OCI-M1 (cell line): ENCODE data around the gene VPS13D.

Experiments
- DNase-seq: peaks from one replicate; lab custom pipeline; 2025; lab: John Stamatoyannopoulos, UW

VPS13D gene

DNA sequence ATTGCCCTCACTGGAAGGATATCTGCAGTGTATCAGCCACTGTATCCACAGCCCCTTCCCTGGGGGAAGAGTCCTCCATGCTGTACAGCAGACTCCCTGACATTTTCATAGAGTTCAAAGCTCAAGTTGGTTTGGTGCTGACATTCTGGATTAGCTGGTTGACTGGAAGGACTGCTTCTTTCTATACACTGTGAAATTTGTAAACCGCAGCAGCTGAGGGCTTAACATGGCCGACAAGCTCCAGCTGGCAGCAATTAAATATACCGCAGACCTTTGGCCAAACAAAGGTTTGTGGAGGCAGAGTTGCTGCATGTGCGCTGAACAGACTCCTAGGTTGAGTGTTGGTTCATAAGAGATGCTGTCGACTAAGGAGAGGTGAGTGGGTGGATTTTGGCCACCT, 261.8 kb downstream of the VPS13D start:
- no peak for DNase-seq

DNA sequence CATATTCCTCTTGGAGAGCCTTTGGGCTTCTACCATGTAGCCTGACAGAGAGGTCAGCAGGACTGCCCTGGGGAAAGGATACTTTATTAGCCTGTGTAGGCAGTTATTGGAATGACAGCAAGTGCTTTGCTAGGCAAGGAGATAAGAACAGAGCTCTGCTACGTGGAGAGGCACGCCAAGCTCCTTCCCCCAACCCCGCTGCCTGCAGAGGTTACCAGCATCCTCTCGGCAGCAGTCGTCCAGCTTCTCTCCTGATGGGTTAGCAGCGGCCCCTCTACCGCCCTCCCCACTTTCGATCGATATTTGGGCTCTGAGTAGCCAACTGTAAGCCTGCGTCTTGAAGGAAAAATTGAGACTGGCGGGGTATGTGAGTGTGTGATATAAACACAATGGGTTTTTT, 265.9 kb downstream of the VPS13D start:
- DNase-seq = no peak

DNA sequence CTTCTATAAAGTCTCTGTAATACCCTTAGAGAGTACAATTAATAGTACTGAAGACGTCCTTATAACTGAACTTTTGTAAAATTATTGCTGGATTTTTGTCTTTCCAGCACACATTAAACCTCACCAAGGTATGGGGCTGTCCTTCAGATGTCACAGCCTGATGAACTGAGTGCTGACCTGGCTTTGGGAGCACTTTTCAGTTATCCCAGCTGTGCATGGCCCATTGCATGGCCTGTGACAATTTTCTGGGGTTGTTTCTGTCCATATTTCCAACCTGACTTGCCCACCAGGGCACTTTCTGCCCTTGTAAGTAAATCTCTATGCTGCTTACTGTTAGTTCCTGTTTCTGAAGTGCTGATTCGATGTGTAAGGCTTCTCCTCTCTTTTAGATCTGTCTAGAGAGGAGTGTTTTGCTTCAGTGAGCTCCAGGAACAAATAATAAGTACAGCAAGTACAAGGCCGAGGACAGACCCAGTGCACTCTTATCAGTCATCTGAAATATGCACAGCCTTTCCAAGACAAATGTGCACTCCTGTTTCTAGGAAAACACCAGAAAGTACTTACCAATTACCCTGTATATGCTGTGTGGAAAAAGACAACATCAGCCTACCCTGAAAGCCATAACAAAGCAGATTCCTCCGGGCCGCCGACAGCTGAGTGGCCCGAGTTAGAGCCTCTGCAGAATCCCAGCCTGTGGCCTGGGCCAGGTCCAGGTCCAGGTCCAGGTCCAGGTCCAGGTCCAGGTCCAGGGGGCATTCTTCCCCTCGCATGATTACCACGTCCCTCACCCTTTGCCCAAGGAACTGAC, 266.5 kb downstream of the VPS13D start:
- peak; percentile 75 for DNase-seq

DNA sequence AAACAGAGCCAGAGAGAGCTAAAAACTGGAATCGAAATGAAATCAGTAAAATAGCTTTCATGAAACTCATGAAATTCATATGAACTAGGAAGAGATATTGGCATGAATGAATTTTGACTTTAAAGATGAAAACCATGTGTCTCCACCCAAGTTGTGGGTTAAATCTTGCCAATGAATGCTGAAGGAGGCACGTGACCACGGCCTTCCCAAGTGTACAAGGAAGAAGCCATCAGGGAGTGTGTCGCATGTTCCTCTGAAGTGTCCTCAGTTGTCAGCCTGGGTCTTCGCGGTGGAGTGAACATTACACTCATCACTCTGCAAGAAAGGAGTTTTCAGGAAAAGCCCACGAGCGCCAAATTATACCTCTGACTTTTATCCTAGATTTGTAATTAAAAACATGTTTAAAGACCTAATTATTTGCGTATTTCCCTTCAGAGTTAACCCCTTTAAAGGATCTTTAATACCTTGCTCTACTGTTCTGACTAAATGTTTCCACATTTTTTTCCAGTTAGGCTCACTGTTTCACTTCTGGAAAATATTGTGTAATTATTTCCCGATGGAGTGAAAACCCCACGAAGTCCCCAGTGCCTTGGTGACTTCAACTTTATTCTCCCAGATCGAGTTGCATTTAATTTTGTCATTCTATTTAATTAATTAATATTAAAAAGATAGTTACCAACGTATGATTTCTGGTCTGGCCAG, 269.9 kb downstream of the VPS13D start:
- DNase-seq = no peak

DNA sequence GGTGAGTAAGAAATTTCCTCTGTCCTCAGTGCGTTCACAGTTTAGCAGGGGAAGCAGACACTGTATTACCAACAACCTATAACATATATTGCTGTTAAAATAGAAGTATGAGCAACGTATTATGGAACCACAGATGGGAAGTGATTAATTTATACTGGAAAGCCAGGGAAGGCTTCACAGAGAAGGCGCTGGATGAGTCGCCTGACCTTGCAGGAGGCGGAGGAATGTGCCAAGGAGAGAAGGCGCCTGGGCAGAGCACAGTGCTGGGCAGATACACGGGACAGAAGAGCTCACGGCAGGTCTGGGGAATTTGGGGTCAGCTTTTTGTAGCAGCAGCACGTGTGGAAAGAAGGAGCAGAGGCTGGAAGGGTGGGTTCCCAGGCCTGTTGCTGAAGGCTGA, 271.8 kb downstream of the VPS13D start:
- DNase-seq = no peak

DNA sequence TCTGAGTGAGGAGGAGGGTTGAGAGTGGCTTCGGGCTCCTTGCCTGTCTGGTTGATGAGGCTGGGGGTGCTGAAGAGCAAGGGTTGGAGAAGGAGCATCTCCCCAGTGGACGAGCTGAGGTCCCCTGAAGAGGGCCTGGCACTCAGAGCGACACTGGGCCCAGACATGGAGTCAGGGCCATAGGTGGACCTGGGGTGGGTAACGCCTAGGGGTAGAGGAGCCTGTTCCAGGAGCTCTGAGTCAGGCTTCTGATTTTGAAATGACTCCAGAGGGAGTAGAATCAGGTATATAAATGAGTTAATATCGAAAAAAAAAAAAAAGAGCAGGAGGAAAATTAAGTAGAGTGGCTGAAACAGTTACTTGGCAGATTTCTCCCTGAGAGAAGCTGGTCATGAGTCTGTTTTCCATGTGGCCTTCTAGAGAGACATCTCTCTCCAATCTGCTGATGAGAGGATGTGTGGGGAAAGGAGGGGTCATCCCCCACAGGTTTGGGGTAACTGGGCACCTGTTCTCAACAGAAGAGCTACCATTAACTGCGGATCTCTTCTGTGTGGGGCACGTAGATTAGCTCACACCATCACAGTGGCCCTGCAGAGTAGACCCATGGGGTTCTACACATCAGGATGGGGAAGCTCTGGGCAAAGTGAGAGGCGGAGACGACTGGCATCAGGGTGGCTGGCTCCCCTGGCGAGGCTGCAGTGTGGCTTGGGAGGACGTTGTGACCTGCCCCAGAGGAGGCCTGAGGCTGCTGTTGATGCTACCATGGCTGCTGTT, 272.7 kb downstream of the VPS13D start:
- no peak for DNase-seq

DNA sequence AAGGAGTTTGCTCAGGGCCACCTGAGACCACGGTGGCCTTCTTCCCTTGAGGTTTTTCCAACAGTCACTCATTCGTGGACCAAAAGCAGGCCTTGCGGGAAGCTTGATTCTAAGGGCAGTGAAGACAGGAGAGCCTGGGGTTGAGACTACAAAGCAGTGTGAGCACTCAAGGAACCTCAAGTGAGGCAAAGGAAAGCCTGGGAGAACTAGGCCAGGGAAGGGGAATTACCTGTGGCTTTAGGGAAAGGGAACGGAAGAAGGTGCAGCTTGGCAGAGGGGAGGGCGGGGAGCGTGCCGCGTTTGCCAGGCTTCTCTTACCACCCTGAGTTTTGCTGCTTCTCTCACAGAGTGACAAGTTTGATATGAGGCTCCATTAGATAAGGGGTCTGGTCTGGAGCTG, 273.9 kb downstream of the VPS13D start:
- DNase-seq = no peak

DNA sequence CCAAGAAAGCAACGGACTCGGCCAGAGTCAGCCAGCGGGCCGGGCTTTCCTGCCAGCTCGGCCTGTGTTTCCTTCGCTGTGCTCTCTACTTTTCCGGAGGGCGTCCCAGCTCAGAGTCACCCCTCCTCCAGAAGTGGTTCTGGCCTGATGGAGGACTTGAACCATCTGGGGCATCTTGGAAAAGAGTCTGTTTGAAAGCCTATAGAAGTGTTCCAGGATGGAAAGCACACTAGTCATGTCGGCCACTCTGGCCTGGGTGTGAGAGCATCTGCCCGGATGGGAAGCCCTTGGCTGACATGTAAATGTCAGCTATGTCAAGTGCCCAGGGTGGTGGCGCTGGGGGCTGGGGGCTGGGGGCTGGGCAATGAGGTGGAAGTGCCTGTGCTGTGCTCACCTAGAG, 274.8 kb downstream of the VPS13D start:
- DNase-seq = no peak

DNA sequence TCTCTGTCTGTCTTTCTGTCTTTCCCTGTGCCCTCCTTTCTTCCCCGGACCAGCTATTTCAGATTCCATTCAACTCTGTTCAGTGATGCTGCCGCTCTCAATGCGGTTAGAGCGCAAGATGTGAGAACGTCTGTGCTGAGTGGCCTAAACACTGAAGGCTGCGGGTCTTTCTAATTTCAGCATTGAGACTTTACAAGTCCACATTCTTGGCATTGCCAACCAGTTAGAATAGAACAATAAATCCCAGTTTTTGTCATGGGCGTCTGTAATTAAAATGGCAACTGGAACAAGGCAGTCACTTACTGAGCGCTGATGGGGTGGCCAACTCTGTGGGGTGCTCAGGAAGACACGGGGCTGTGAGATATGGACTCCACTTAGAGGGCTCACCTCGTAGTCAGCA, 275.4 kb downstream of the VPS13D start:
- no peak for DNase-seq

DNA sequence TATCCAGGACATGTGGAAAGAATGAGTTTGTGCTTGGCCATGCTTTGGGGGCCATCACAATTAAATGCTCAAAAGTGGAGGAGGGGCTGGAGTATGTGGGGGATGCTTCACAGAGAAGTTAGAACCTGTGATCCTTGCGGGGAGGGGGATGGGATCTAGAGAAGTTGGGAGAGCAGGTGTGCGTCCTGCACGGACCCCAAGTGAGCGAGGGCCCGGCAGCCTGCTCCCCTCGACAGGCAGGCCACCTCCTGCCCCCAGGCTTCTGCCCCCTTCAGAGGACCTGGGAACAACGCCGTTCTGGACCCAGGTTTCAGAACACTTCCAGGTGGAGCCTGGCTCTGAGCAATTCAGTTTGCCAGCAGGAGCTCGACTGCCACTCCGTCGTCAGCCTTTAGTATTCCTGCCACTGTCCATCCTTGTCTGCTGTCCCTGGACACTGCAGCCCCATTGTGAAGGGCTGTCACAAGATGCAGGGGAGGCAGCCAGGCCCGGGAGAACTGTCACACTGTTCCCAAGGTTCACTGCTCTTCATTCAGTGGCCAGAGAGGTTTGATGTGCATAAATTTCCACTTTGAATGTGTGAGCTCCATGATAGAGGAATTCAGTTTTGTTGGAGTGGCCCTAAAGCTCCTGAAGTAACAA, 275.9 kb downstream of the VPS13D start:
- DNase-seq = no peak

DNA sequence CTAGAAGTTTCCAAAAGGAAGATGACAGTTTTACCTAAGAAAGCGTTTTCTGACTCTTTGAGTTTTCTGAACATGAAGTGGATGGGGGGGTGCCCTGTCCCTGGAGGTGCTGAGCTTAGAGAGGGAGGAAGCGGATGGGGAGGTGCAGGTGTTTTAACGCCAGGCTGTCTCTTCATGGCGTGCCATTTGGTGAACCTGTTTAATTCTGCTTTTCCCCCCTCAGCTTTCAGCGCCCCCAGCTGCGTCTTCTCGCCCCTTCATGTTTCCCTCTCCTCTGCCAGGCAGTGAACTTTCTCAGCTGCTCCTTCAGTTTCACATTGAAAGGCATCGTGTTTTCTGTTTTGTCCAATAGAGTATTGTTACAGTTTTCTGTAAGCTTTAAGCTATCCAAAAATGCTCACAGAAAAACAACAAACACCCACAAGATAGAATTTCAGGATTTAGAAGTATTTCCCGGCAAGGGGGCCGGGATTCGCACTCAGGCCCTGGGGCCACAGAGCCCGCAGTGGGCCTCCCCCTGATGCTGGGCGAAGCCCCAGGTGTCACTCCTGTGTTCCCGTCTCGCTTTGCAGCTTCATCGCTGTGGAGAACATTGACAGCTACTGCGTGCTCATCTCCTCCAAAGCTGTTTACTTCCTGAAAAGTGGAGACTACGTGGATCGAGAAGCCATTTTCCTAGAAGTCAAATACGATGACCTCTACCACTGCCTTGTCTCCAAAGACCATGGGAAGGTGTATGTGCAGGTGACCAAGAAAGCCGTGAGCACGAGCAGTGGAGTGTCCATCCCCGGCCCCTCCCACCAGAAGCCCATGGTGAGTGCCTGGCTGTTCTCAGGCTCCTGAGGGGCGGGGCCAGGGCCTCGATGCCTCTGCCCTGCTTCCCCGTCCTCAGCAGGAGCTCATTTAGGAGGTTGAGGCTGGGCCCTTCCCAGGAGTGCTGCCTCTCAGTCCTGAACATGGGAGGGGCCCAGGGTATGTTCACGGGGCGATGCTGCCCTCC, 276.8 kb downstream of the VPS13D start:
- no peak for DNase-seq

DNA sequence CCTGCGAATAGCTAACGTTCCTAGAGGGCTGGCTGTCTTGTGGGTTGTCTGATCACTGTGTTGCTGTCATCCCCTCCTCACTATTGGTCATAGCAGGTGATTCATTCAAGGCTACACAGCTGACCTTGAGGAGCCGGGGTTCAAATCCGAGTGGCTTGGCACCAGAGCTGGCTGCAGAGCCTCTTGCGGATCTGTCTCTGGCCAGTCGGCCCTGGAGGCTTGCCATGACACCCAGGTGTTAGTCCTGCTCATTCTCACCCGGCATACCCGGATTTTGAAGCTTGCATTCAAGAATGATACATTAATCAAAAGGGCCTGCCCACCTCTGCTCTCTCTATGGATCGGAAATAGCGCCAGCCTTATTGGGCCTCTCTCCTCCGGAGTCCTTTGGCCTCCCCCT, 277.8 kb downstream of the VPS13D start:
- no peak for DNase-seq

DNA sequence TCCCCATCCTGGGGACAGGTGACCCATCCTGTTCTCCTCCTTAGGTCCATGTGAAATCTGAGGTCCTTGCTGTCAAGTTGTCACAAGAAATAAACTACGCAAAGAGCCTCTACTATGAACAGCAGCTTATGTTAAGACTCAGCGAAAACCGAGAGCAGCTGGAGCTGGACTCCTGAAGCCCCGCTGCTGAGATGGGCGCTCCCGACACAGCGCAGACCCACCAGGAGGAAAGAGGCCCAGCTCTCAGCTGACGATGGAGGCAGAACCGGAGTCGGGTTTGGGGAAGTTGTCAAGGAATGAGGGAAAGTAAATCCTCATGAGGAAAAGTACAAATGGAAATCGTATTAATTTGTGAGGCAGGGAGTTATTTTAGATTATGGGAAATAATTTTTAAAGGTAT, 279.0 kb downstream of the VPS13D start:
- DNase-seq = no peak

DNA sequence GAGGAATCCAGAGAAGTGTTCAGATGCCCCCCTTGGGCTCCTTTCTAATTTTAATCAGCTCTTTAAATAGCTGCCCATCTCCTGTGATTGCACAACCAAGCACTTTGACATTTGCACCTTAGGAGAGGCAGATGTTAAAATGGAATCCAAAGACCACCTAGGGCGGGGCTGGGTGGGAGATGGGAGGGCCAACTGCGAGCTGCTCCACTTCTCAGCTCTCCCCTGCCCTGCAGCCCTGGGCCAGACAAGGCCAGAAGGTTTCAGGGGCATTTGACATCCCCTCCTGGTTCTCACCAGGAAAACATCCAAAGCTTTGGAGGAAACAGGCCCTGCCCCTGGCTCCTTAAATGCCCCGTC, 281.3 kb downstream of the VPS13D start:
- DNase-seq = no peak

DNA sequence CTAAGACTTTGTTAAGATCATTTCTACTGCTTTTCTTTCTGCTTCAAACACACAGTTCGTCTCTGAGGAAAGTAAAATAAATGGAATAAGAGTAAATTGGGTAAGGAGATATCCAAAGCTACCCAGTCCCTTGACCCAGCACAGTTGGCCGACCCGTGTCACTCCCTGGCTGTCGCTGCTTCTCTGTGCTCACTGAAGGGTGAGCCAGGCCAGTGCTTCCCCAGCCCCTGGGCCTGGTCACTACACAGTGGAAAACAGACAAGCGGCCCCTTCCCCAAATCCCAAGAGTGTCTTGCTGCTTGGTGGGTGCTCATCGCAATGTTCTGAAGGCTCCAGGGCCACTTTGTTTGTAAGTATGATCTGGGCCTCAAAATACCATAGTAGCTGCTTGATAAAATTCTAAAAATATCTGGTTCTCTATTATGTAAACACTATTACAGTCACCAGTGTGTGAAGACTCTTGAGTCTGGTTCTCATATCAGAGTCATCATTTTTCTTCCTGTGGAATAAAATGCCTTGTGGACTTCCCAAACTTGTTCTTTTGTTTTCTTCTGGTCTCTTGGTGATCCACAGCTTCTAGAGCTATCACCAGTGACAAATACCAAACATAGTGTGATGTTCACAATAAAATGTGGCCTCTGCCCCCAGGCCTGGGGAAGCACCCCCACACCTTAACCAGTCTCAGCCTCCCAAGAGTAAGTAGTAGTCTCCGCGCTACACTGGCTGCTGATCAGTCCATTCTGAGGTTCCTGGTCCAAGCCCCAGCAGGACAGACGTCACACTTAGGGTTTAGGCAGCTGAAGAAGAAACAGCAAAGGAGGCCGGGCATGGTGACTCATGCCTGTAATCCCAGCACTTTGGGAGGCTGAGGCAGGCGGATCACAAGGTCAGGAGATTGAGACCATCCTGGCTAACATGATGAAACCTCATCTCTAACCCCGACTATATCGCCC, 282.0 kb downstream of the VPS13D start:
- no peak for DNase-seq

DNA sequence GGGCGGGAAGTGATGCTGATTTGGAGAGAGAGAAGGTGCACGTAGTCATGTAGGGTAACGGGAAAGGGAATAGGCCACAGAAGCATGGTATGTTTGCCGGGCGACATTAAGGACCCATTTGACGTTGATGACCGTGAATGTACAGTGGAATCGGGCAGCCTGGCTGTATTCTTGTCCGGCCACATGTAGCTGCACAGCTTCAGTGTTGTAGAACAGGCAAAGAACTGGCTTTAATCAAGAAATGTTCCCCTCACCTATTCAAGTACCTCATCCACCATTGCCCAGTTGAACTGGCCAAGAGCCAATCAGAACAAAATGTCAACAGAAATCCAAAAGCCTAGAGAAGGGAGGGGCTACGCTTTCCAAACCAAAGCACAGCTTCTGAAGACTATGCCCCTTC, 283.4 kb downstream of the VPS13D start:
- no peak for DNase-seq

DNA sequence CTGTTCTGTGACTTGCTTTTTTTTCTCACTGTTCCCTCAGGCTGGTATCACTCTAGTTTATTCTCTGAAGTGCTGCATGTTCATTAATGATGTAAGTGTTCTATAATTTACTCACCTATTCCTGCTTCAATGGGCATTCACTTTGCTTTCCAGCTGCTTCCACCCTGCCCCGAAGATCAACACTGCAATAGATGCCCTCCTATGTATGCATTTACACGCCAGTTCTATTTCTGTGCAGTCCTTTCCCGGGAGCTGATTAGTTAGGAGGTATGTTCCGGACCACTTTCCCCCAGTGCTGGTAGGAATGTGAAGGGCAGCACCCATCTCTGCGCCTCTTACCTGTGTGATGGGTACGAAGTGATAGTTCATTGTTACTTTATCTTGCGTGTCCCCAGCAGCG, 284.8 kb downstream of the VPS13D start:
- DNase-seq = no peak

DNA sequence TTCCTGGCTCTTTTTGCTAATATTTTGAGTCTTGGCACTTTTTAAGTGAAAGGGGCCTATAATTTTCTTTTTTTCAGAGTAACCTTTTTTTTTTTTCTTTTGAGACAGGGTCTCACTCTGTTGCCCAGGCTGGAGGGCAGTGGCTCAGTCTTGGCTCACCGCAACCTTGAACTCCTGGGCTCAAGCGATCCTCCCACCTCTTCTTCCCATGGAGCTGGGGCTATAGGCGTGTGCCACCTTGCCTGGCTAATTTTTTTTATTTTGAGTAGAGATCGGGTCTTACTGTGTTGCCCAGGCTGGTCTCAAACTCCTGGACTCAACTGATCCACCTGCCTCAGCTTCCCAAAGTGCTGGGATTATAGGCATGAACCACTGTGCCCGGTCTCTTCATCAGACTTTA, 285.4 kb downstream of the VPS13D start:
- DNase-seq = no peak

DNA sequence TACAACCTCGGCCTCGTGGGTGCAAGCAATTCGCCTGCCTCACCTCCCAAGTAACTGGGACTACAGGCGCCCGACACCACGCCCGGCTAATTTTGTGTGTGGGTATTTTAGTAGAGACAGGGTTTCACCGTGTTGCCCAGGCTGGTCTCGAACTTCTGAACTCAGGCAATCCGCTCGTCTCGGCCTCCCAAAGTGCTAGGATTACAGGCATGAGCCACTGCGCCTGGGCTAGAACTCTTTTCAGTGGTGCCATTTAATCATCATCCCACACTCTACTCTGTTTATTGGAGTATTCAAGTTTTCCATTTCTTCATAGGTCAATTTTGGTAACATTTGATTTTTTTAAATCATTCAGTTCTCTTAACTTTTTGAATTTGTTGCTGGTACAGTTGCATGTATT, 286.9 kb downstream of the VPS13D start:
- DNase-seq = no peak
